HG02642 (cell line): ENCODE measurements around the gene BBS4.

Source experiments
- ATAC-seq: cut with Tn5 transposase; IDR thresholded peaks from one replicate; pipeline ENCODE4 v1.9.1; 2021; ENCODE audit warnings: mild to moderate bottlenecking; ENCODE audit not compliant: unreplicated experiment, poor library complexity

BBS4 gene

DNA sequence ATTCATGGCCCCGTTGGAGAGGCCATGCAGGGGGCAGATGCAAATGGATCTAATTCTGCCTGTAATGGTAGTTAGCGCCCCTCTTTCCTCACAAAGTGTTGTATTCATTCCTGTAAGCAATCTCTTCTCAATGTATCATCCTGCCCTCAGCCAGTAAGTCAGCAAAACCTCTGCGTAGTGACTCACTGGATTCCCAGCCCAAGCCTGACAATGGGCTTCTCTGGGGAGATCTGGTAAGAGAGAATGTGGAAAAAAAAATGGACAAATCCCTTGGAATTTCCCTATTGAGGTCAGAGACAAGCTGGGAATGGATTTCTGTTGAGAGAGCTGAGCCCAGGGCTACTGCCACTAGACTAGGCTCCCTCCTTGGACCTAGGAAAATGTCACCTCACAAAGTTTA is 72.2 kb downstream of the BBS4 start:
- ATAC-seq = no peak

DNA sequence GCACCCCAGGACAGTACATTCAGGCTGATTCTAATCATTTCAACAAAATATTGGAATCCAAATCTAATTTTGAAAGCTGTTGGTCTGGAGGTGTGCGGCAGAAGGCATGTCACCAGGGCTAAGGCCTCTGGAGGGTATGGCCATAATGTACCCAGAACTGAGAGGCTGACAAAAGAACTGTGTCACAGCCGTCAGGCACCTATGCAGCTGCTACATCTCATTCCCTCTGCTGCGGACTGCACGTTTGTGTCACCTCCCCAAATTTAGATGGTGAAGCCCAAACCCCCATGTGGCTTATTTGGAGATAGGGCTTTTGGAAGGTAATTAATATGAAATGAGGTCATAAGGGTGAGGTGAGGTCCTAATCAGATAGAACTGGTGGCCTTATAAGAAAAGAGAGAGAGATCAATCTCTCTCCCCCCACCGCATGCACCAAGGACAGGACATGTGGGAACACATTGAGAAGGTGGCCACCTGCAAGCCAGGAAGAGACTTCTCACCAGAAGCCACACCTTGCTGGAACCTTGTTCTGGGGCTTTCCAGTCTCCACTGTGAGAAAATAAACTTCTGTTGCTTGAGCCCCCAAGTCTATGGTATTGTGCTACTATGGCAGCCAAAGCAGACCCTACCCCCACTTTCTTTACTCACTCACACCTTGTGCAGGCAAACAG is 74.7 kb downstream of the BBS4 start:
- ATAC-seq = no peak

DNA sequence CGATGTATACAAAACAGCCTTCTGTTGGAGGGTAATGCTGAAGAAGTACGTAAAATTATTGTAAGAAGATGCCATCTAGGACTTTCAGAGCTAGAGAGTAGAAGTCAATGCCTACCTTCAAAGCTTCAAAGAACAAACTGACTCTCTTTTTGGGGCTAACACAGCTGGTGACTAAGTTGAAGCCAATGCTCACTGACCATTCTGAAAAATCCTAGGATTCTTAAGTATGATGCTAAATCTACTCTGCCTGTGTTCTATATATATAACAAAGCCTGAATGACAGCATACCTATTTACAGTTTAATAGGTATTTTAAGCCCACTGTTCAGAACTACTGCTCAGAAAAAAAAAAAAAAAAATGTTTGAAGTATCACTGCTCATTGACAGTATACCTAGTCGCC is 78.6 kb downstream of the BBS4 start:
- ATAC-seq = no peak

DNA sequence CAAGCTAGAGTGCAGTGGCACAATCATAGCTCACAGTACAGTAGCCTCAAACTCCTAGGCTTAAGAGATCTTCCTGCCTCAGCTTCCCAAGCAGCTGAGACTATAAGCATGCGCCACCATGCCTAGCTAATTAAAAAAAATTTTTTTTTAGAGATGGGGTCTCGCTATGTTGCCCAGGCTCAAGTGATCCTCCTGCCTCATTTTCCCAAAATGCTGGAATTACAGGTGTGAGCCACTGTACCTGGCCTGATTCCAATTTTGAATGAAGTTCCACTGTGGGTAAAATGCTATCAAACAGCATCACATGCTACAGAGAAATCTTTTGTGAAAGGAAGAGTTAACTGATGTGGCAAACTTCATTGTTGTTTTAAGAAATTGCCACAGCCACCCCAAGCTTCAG is 80.0 kb downstream of the BBS4 start:
- ATAC-seq = no peak

DNA sequence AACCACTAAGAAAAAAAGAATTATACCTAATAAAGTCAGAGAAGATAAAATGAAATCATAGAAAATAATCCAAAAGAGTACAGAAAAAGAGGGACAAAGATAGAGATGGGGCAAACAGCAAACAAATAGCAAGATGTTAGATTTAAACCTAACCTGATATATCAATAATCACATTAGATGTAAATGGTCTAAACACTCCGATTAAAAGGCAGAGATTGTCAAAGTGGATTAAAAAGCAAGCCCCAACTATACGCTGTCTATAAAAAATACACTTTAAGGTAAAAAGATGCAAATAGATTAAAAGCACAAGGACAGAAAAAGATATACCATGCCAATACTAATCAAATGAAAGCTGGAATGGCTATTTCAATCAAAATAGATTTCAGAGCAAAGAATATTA is 80.8 kb downstream of the BBS4 start:
- ATAC-seq = no peak

DNA sequence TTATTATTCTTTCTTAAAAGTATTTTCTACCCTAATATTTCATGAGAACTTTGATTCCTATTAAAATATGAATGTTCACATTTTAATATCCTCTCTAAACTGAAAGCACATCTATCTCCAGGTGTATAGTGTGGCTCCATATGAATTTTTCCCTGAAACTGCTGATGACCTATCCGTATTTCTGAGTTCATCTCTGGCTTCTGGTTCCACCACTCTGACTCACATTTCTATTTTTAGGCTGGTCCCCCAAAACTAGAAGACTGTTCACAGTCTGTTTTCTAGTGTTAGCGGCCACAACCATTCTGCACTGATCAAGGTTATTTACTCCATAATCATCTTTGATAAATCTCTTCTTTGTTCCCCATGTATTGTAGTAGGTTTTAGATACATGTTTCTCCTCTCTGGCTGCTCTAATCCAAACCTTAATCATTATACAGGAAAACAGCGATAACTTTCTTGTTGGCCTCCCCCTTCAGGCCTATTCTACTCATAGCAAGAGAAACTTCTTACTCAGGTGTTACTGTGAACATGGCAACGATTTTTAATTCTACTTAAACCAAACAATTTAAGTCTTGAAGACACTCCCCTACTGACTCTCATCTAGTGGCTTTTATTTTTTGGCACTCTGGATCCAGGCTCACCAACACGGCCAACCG is 84.8 kb downstream of the BBS4 start:
- no peak for ATAC-seq

DNA sequence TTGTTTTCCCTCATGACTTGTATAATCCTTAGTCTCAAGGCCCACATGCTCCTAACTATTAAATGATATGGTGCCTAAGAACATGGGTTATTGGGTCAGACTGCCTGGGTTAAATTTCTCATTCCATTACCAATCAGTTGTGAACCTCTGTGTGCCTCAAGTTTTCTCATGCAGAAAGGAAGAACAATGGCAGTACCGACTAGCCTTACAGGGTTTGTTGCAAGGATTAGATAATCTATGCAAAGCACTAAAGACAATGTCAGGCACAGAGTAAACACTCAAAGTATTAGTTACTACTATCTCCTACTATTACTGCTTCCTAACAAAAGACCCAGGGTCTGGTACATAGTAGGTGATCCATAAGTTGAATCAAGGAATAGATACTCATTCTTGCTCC is 85.3 kb downstream of the BBS4 start:
- no peak for ATAC-seq

DNA sequence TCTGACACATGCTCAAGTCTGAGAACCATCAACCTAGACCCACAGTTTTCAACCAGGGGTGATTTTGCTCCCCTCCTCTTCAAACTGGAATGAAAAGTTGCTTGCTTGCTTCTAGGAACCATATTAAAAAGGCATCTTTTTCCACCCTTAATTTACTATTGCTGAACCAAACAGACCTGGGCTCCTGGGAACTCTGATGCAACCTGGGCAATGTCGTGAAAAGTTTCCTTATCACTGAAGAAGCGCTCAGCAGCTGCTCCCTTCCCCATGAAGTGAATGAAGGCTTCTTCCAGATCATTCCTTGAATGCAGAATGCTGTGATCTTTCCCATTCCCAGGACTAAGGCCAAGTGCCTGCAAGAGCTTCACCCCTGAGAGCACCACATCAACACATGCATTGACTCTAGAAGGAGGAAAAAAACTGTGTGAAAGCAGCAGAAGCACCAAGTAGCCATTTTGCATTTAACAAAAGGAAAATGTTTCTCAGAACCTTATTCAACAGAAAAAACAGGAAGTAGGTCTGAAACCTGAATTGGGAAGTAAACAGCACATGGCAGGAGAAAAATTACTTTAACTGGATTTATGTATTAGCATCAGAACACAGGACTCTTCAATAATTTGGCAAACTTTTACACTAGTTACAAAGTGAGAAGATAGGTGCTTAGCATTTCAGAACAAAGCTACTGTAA is 88.8 kb downstream of the BBS4 start:
- ATAC-seq = no peak

DNA sequence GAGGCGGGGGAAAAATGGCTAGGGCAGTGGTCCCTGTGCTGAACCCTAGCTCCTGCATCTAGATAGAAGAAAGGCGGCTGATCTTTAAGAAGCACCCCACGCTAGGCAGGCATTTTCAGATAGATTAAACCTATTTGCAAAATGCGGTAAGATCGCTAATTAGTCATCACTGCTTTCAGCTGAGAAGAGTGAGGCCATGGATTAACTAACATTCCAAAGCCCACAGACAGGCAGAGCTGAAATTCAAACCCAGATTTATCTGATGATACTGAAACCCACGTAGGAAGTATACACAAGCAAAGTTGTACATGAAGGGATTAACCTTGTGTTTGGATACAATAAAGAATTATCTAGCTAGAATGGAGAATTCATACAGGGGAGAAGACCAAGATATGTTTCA is 92.8 kb downstream of the BBS4 start:
- ATAC-seq = no peak

DNA sequence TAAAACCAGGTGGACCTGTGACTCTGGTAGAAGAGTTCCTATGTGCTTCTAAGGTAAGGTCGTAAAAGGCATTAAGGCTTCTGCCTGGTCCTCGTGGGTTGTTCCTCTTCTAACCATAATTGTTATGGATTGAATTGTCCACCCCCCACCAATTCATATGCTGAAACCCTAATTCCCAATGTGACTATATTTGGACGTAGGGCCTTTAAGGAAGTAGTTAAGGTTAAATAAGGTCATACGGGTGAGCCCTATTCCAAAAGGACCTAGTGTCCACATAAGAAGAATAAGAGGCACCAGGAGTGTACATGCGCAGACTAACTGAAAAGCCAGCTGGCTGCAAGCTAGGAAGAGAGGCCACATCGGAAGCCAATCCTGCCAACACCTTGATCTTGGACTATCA is 95.6 kb downstream of the BBS4 start:
- no peak for ATAC-seq

DNA sequence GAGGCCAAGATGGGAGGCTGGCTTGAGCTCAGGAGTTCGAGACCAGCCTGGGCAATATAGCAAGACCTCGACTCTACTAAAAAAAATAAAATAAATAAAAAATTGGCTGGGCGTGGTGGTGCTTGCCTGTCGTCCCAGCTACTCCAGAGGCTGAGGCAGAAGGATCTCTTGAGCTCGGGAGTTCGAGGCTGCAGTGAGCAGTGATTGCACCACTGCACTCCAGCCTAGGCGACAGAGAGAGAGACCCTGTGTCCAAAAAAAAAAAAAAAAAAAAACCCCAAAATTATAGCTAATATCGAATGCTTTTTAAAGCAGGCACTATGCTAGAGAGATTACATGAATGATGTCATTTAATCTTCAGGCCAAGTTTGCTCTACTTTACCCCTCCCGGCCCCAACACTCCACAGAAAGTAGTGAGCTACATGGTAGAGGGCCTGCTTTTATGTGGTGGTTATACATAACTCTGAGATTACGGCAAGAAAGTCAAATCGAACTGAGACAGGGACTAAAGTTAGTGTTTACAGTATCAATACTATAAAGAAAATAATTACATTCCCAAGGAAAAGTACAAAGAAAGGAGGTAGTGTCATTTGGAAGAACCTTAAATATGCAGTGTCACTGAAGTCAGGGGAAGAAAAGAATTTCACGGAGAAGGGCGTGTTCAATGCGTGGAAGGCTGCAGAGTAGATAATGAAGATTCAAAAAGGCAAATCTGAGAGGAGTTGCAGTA is 96.4 kb downstream of the BBS4 start:
- no peak for ATAC-seq

DNA sequence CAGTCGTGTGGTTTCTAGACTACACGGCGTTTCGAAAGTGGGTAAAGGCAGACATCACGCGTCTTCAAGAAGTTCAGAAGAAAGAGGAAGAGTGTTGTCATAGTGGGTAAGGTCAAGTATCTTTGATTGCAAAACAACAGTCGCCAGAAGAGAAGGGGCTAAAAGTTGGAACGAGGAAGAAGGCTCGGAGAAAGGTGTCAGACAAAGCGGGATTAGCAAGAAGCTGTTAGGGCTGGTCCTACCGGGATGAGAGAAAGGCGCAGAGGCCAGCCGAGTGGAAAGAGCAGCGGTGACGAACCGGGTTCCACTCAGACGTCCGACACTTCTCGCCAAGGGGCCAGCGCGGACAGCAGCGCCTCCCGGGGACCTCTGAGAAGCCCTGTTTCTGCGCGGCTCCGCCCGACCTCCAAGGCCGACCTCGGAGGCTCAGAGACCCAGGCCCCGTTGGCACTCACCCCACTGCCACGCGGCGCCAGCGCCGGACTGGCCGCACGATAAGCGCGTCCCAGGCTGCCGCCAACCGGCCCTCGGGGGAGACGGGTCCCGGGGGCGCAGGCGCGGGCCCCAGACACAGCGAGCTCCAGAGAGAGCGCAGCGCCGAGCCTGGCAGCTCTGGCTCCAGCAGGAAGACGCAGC is 97.1 kb downstream of the BBS4 start:
- peak; percentile 44 for ATAC-seq

DNA sequence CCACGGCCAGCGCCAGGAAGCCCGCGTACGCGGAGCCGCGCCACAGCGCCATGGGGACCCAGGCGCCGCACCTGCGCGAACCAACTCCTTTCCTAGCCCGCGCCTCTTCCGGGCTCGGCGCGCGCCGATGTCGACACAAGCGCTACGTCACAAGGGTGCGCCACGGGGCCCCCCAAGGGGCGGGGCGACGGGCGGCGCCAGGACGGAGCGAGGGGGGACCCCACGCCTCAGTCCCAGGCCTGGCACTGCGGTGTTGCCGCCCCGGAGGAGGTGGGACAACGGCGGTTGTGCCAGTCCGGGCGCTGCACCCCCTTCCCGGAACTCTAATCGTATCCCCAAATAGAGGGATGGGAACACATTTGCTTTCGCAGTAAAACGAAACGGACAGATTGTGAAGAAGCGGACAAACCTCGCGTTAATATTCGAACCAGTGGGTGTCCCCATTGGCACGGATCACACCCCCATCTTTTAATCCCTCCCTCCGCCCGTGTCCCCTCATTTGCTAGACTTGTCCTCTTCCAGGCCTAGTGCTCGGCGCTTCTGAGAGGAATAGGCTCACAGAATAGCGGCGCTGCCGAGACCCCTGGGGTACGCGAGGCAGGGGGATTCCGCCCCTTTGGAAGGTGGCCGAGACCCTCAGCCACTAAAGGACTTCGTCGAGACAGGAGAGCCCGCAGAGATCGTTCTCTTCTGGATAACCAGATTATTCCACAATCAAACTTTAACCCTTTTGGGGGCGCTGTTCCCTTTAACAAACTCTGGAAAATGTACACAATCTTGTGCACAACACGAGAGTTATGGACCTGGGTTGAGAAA is 97.8 kb downstream of the BBS4 start, which contains the start of gene ADPGK:
ADPGK (minus strand) TSS at position 119 of the 816 bp plus-strand sequence; CDS start at position 52, 67 bp downstream.
- peak; percentile 80 for ATAC-seq

DNA sequence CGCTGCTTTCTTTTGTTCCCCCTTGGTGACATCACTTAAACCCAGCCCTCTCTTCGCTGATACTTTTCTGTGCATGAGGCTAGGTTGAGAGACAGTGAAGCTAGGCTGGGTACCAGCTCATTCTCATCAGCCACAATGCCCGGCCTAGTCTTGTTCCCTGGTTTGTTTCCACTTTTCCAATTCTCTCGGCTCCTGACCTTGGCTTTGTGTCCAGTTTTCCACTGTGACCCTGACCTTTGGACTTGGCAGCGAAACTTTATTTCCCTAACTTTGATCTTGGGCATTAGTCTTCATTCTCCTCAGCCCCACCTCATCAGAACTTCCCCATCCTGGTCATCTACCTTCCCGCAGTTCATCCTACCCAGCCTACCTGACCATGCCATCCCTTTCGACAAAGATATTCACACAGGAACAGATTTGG is 98.5 kb downstream of the BBS4 start:
- ATAC-seq = no peak

DNA sequence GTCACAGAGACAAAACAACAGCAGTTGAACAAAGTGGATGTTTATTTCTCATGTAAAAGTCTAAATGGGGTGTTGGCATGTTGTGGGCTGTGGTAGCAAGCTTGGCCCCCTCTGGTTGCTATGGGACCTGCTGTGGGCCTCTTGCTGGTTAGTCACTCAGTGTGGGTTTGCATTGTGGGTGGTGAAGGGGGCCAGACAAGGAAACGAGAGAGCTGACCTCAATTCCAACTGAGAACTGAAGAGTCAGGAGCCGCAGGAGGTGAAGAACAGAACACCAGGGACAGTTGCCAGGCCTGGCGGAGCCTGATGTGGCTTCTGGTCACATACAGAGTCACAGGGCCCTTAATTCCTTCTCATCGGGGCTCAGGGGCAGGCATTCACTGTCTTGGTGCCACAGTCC is 99.4 kb downstream of the BBS4 start:
- ATAC-seq = no peak

DNA sequence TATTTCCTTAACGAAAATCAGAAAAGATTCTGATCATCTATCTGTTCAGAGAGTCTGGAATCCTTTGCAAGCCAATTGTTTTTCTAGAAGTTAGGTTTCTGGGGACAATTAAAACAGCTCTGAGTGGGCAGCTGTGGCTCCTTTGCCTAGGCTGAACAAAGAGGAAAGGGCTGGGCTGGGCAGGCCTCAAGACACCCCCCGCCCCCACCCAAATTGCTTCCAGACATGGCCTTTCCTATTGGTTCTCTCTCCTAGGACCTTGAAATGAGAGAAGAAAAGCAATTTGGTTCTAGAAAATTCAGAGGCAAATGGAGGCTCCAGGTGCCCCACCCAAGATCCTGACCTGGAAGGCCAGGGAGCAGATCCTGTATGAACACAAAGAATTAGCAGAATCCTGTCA is 99.8 kb downstream of the BBS4 start:
- no peak for ATAC-seq

DNA sequence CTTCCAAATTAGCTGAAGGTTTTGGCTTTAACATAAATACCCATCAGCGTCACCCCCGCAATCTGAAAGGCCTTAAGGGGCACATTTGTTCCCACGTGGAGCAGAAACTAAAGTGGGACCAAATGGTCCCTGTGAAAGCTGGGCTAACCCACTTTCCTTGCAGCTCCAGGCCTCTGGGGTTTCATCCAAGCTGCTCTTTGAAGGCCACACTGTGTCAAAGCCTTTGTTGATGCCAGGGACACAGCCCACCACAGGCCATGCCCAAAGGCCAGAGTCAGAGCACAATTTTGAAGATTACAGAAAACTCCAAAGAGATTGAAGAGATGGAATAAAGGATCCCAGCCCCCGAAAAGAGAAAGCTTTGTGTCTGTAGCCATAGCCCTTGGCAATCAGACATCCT is 100.2 kb downstream of the BBS4 start:
- no peak for ATAC-seq

DNA sequence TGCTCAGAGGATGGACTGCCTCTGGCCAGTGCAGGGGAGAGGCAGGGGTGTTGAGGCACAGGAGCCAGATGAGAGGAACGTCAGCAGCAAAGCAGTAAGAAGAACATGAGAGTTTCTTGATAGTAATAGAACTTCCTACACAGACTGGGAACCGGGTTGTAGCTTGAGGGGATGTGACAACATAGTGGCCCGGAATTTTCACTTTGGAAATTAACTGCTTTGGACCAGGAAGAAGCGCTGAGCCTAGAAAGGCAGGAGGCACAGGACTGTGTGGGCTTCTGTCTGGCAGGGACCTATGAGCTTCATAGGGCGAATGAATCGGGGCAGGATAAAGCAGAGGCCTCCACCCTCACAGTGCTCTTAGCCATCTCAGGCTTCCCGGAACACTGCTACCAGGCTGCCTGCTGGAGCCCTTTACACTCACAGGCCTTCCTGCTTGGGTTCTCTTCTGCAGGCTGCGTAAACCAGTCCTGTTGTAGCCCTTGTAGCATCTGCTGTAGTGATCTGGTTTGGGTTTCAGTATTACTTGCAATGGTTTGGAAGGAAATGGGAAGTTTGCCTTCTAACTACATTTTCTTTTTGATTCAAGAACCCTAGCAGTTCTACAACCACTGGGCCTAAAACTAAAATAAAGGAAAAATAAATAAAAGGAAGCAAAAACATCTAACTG is 100.8 kb downstream of the BBS4 start:
- ATAC-seq = no peak

DNA sequence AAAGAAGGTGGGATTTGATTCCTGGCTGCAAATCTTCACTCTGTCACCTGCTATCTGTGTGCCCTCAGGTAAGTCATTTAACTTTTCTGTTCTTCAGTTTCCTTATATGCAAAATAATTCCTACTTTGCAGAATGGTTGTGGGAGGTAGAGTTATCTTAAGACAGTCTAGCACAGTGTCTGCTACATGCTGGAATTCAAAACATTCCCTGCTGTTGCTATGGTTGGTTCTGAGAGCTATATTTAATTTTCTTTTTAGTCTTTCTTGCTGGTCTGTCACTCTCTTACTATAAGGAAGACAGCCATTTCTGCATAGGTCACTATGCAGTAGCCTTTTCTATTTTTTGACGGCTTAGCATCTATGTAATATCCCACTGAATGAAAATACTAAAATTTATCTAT is 101.5 kb downstream of the BBS4 start:
- ATAC-seq = no peak
